Measurements from ENCODE around the gene SH2D2A. TPM values are rescaled to one million over a fixed set of nuclear protein-coding genes. Genes with fewer than 3 reads are reported as not detected.

SH2D2A gene
- total and polyA plus RNA-seq, 9 of the 15 experiments (the other 6 are each of a cell fraction or from before 2014, with no cell fraction given) = 0.89 to 33.6 (median 6.9) TPM

DNA sequence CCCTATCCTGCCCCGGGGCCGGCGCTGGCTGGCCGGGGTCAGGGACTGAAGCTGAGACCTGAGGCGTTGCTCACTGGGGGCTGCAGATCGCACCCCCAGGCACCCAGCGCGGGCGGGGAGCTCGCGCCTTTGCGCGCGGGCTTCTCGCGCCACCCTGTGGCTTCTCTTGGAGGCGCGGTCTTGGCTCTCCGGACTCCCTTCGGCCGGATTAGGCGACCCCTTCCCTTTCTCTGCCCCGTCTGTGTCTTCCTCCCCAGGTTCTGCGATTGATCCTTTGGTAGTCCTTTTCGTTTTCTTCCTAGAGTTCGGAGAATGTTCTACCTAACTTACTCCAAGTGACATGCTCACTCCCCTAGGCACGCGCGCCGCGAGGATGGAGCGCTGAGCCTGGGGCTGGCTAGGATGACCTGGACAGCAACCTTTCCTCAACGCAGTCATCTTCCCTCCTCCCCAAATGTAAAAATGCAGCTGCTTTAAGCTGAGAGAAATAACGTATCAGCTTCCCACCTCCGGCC lies 43.5 kb upstream of the SH2D2A start (continued):
- peak; percentile 89 to 94 for TF ChIP-seq RAD21 (CRISPR knock-in tag; conservative IDR thresholded peaks at IDR 0.05 in 1 of 2, IDR thresholded peaks at IDR 0.05 in 1 of 2)
- peak; percentile 41; the same call in 1 of the 2 replicates for TF ChIP-seq ZNF512 (tag; IDR thresholded peaks at IDR 0.05)
- TF ChIP-seq SRSF7 (optimal IDR thresholded peaks at IDR 0.05; ENCODE audit: low read depth, low read length) = no peak
- TF ChIP-seq, protein P1, sequence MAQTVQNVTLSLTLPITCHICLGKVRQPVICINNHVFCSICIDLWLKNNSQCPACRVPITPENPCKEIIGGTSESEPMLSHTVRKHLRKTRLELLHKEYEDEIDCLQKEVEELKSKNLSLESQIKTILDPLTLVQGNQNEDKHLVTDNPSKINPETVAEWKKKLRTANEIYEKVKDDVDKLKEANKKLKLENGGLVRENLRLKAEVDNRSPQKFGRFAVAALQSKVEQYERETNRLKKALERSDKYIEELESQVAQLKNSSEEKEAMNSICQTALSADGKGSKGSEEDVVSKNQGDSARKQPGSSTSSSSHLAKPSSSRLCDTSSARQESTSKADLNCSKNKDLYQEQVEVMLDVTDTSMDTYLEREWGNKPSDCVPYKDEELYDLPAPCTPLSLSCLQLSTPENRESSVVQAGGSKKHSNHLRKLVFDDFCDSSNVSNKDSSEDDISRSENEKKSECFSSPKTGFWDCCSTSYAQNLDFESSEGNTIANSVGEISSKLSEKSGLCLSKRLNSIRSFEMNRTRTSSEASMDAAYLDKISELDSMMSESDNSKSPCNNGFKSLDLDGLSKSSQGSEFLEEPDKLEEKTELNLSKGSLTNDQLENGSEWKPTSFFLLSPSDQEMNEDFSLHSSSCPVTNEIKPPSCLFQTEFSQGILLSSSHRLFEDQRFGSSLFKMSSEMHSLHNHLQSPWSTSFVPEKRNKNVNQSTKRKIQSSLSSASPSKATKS (CRISPR knock-in tag; IDR thresholded peaks at IDR 0.05) = no peak
- no peak for TF ChIP-seq TRIM28 (IDR thresholded peaks at IDR 0.05)
- TF ChIP-seq ILF3 (IDR thresholded peaks at IDR 0.05; ENCODE audit: borderline replicate concordance) = no peak
- TF ChIP-seq MAFG (tag; conservative IDR thresholded peaks at IDR 0.05) = no peak
- no peak for TF ChIP-seq PRDM10 (IDR thresholded peaks at IDR 0.05; ENCODE audit: partially characterized antibody)
- TF ChIP-seq HINFP (tag; conservative IDR thresholded peaks at IDR 0.05; ENCODE audit: low read depth) = no peak
- TF ChIP-seq SMAD4 (CRISPR knock-in tag; conservative IDR thresholded peaks at IDR 0.05) = peak; percentile 25; the same call in 1 of the 2 replicates
- no peak for TF ChIP-seq ZNF586 (CRISPR knock-in tag; conservative IDR thresholded peaks at IDR 0.05)
- TF ChIP-seq ZNF583 (CRISPR knock-in tag; IDR thresholded peaks at IDR 0.05) = no peak
- peak; percentile 98 for TF ChIP-seq ZNF263 (CRISPR knock-in tag; IDR thresholded peaks at IDR 0.05; ENCODE audit: borderline replicate concordance)
- no peak for TF ChIP-seq TSC22D4 (tag; IDR thresholded peaks at IDR 0.05)
- TF ChIP-seq PRMT5 (CRISPR knock-in tag; IDR thresholded peaks at IDR 0.05) = no peak
- TF ChIP-seq ARID3A (IDR thresholded peaks at IDR 0.05; ENCODE audit: borderline replicate concordance, low read depth, low read length) = no peak
- TF ChIP-seq FOXP1 (CRISPR knock-in tag; IDR thresholded peaks at IDR 0.05) = no peak

Measured in K562 (cell line).